B cell (primary cell): ENCODE measurements around the gene C1orf185.

Experiments
- CTCF ChIP-seq: fragments of 200-600 bp; IDR thresholded peaks from one replicate; pipeline ENCODE4 v1.8.0; 2022; ENCODE audit warnings: antibody characterized with exemption, mild to moderate bottlenecking
- EZH2 ChIP-seq: IDR thresholded peaks from 2 replicates; pipeline ENCODE4 v1.6.1; 2012; ENCODE audit warnings: borderline replicate concordance, low read depth, mild to moderate bottlenecking, moderate library complexity, low read length; ENCODE audit not compliant: insufficient read depth, poor library complexity, severe bottlenecking

DNA sequence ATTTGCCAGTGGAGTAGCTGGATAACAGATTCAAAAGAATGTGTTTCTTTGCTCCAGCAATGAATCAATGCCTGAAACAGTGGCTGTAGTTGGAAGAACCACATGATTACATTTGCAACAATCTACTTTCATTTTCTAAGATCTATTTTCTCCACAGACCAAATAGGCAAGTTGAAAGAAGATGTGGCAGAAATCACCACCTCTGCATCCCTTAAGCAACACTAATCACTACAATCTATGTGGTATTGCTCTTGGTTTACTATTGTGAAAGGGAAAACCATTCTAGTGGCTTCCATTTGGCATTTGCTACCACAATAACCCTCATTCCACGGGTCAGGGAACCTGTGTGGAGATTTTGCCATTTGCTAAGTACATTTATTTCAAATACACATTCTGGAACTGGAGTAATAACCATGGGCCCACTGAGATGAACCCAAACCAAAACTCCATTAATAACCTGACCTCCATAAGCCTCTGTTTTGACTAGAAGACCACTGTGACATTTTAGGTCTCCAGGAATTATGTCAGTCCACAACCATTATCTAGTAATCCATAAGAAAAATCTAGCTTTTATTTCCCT, 66.3 kb downstream of the C1orf185 start:
- no peak for TF ChIP-seq CTCF
- no peak for TF ChIP-seq EZH2
